WTC11 (cell line): Measurements from ENCODE around the gene ST3GAL6. TPM values are rescaled to one million over a fixed set of nuclear protein-coding genes. Genes with fewer than 3 reads are reported as not detected.

Source experiments
- ATAC-seq: fragments of 200-7000 bp; cut with Tn5 transposase; 2 replicates; pipeline ENCODE4 v1.10.0; 2021; ENCODE audit warnings: mild to moderate bottlenecking, moderate library complexity
- CTCF ChIA-PET: fragments of 300-600 bp; sonication (Branson Sonifier 250); formaldehyde crosslinking; loops from one replicate; lab custom pipeline; 2021; ENCODE audit warnings: antibody characterized with exemption; lab: Charles Lee
- POLR2A ChIA-PET: fragments of 350-600 bp; sonication (Branson Sonifier 250); formaldehyde crosslinking; loops from one replicate; lab custom pipeline; 2021; ENCODE audit warnings: antibody characterized with exemption; lab: Charles Lee
- DNase-seq: peaks from one replicate; pipeline ENCODE4 v3.0.0; 2021; ENCODE audit warnings: low spot score
- H3K27ac Mint-ChIP-seq: 2 replicates; pipeline ENCODE4 v1.8.0; 2021; ENCODE audit warnings: mixed read lengths
- H3K27me3 Mint-ChIP-seq: 2 replicates; pipeline ENCODE4 v1.8.0; 2021; ENCODE audit warnings: low read depth, mild to moderate bottlenecking, moderate library complexity, mixed read lengths
- H3K36me3 Mint-ChIP-seq: 2 replicates; pipeline ENCODE4 v1.8.0; 2021; ENCODE audit warnings: mixed read lengths
- H3K4me1 Mint-ChIP-seq: 2 replicates; pipeline ENCODE4 v1.8.0; 2022; ENCODE audit warnings: mixed read lengths
- H3K4me3 Mint-ChIP-seq: 2 replicates; pipeline ENCODE4 v1.8.0; 2021; ENCODE audit warnings: mild to moderate bottlenecking, moderate library complexity, mixed read lengths
- H3K9me3 Mint-ChIP-seq: 2 replicates; pipeline ENCODE4 v1.8.0; 2021; ENCODE audit warnings: mixed read lengths
- CREB1 ChIP-seq: sonication (generic); formaldehyde crosslinking; IDR thresholded peaks from 2 replicates; pipeline ENCODE4 v1.8.0; 2023; ENCODE audit warnings: mild to moderate bottlenecking, missing genetic modification reagents
- CTCF ChIP-seq: fragments of 200-600 bp; IDR thresholded peaks from 2 replicates; pipeline ENCODE4 v1.8.0; 2022; ENCODE audit warnings: antibody characterized with exemption
- E2F1 ChIP-seq: sonication (generic); formaldehyde crosslinking; IDR thresholded peaks from 2 replicates; pipeline ENCODE4 v1.8.0; 2022; ENCODE audit warnings: mild to moderate bottlenecking, missing genetic modification reagents
- ESRRA ChIP-seq: sonication (generic); formaldehyde crosslinking; IDR thresholded peaks from 2 replicates; pipeline ENCODE4 v1.8.1; 2022; ENCODE audit warnings: mild to moderate bottlenecking, missing genetic modification reagents, borderline replicate concordance
- GABPB1 ChIP-seq: sonication (generic); formaldehyde crosslinking; IDR thresholded peaks from 2 replicates; pipeline ENCODE4 v1.8.1; 2023; ENCODE audit warnings: mild to moderate bottlenecking, missing genetic modification reagents
- HMGXB4 ChIP-seq: sonication (generic); formaldehyde crosslinking; IDR thresholded peaks from 2 replicates; pipeline ENCODE4 v1.8.1; 2023; ENCODE audit warnings: mild to moderate bottlenecking, moderate library complexity, missing genetic modification reagents
- IRF2 ChIP-seq: sonication (generic); formaldehyde crosslinking; IDR thresholded peaks from 2 replicates; pipeline ENCODE4 v1.8.0; 2022; ENCODE audit warnings: low read depth, missing genetic modification reagents, borderline replicate concordance
- KAT7 ChIP-seq: sonication (generic); formaldehyde crosslinking; IDR thresholded peaks from 2 replicates; pipeline ENCODE4 v1.8.1; 2023; ENCODE audit warnings: missing genetic modification reagents, mild to moderate bottlenecking, borderline replicate concordance
- NFYB ChIP-seq: sonication (generic); formaldehyde crosslinking; conservative IDR thresholded peaks from 2 replicates; pipeline ENCODE4 v1.8.0; 2022; ENCODE audit warnings: low read depth, missing genetic modification reagents
- NR2C2 ChIP-seq: sonication (generic); formaldehyde crosslinking; IDR thresholded peaks from 2 replicates; pipeline ENCODE4 v1.8.0; 2022; ENCODE audit warnings: mild to moderate bottlenecking, missing genetic modification reagents
- RELA ChIP-seq: sonication (generic); formaldehyde crosslinking; IDR thresholded peaks from 2 replicates; pipeline ENCODE4 v1.8.1; 2022; ENCODE audit warnings: missing genetic modification reagents, mild to moderate bottlenecking, borderline replicate concordance
- TEAD4 ChIP-seq: sonication (generic); formaldehyde crosslinking; IDR thresholded peaks from 2 replicates; pipeline ENCODE4 v1.8.0; 2022; ENCODE audit warnings: mild to moderate bottlenecking, missing genetic modification reagents
- ZBTB43 ChIP-seq: sonication (generic); formaldehyde crosslinking; IDR thresholded peaks from 2 replicates; pipeline ENCODE4 v1.8.1; 2023; ENCODE audit warnings: mild to moderate bottlenecking, missing genetic modification reagents
- ZNF416 ChIP-seq: fragments of 250-450 bp; sonication (Bioruptor Pico); IDR thresholded peaks from 2 replicates; pipeline ENCODE4 v1.9.0; 2021; ENCODE audit warnings: mild to moderate bottlenecking, inconsistent platforms
- total RNA-seq: library from RNA; stranded (reverse); gene quantifications from 3 replicates; pipeline ENCODE4 v1.2.3, GENCODE V29; 2021
- TF ChIP-seq, protein P1 (sequence below): sonication (generic); formaldehyde crosslinking; IDR thresholded peaks from 2 replicates; pipeline ENCODE4 v1.8.1; 2023; ENCODE audit warnings: mild to moderate bottlenecking, missing genetic modification reagents, borderline replicate concordance
- TF ChIP-seq, protein P2 (sequence below): sonication (generic); formaldehyde crosslinking; IDR thresholded peaks from 2 replicates; pipeline ENCODE4 v1.8.1; 2023; ENCODE audit warnings: mild to moderate bottlenecking, missing genetic modification reagents, moderate library complexity
- TF ChIP-seq, protein P3 (sequence below): sonication (generic); formaldehyde crosslinking; IDR thresholded peaks from 2 replicates; pipeline ENCODE4 v1.8.1; 2022; ENCODE audit warnings: low read depth, mild to moderate bottlenecking, moderate library complexity, missing genetic modification reagents, borderline replicate concordance
- TF ChIP-seq, protein P4 (sequence below): sonication (generic); formaldehyde crosslinking; IDR thresholded peaks from 2 replicates; pipeline ENCODE4 v1.8.0; 2022; ENCODE audit warnings: mild to moderate bottlenecking, missing genetic modification reagents

The ST3GAL6 gene
- total RNA-seq, 1 experiment from 2014 or later: 8.1 TPM

GRCh38 chr3:98807561-98807960 is 44.4 kb downstream of the ST3GAL6 start:
- Mint-ChIP-seq H3K27ac (no peak overlapping the region), H3K27me3 (no peaks in the 10 kb centered on the region), H3K4me3 (no peak overlapping the region), H3K4me1 (no peaks in the 10 kb centered on the region), H3K36me3 (peaks cover 62% of the 10 kb centered on the region), H3K9me3 (peaks cover 9% of the 10 kb centered on the region; the same call in 1 of the 2 replicates)
- ATAC-seq (no peak), DNase-seq (no peak)
- POLR2A ChIA-PET: no interaction called here
- TF ChIP-seq HMGXB4 (CRISPR knock-in tag): no peak
- TF ChIP-seq ZNF416 (CRISPR knock-in tag): no peak
- no peak for TF ChIP-seq NFYB
- TF ChIP-seq, protein P1, sequence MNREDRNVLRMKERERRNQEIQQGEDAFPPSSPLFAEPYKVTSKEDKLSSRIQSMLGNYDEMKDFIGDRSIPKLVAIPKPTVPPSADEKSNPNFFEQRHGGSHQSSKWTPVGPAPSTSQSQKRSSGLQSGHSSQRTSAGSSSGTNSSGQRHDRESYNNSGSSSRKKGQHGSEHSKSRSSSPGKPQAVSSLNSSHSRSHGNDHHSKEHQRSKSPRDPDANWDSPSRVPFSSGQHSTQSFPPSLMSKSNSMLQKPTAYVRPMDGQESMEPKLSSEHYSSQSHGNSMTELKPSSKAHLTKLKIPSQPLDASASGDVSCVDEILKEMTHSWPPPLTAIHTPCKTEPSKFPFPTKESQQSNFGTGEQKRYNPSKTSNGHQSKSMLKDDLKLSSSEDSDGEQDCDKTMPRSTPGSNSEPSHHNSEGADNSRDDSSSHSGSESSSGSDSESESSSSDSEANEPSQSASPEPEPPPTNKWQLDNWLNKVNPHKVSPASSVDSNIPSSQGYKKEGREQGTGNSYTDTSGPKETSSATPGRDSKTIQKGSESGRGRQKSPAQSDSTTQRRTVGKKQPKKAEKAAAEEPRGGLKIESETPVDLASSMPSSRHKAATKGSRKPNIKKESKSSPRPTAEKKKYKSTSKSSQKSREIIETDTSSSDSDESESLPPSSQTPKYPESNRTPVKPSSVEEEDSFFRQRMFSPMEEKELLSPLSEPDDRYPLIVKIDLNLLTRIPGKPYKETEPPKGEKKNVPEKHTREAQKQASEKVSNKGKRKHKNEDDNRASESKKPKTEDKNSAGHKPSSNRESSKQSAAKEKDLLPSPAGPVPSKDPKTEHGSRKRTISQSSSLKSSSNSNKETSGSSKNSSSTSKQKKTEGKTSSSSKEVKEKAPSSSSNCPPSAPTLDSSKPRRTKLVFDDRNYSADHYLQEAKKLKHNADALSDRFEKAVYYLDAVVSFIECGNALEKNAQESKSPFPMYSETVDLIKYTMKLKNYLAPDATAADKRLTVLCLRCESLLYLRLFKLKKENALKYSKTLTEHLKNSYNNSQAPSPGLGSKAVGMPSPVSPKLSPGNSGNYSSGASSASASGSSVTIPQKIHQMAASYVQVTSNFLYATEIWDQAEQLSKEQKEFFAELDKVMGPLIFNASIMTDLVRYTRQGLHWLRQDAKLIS: no peak
- no peak for TF ChIP-seq IRF2 (CRISPR knock-in tag)
- CTCF ChIA-PET: no interaction called here

- Mint-ChIP-seq H3K4me1 (no peaks in the 10 kb centered on the region), H3K9me3 (peaks cover 5% of the 10 kb centered on the region; the same call in 1 of the 2 replicates), H3K27me3 (no peaks in the 10 kb centered on the region), H3K4me3 (no peak overlapping the region), H3K36me3 (peaks cover 58% of the 10 kb centered on the region), H3K27ac (no peak overlapping the region)
- POLR2A ChIA-PET: no interaction called here
- TF ChIP-seq TEAD4 (CRISPR knock-in tag): no peak
- TF ChIP-seq, protein P2, sequence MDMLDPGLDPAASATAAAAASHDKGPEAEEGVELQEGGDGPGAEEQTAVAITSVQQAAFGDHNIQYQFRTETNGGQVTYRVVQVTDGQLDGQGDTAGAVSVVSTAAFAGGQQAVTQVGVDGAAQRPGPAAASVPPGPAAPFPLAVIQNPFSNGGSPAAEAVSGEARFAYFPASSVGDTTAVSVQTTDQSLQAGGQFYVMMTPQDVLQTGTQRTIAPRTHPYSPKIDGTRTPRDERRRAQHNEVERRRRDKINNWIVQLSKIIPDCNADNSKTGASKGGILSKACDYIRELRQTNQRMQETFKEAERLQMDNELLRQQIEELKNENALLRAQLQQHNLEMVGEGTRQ (CRISPR knock-in tag): no peak
- TF ChIP-seq ZBTB43 (CRISPR knock-in tag): no peak
- no peak for TF ChIP-seq ESRRA
- TF ChIP-seq GABPB1 (CRISPR knock-in tag): no peak
- TF ChIP-seq, protein P3, sequence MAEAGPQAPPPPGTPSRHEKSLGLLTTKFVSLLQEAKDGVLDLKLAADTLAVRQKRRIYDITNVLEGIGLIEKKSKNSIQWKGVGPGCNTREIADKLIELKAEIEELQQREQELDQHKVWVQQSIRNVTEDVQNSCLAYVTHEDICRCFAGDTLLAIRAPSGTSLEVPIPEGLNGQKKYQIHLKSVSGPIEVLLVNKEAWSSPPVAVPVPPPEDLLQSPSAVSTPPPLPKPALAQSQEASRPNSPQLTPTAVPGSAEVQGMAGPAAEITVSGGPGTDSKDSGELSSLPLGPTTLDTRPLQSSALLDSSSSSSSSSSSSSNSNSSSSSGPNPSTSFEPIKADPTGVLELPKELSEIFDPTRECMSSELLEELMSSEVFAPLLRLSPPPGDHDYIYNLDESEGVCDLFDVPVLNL (CRISPR knock-in tag): no peak
- no peak for TF ChIP-seq CREB1
- no peak for TF ChIP-seq NR2C2 (CRISPR knock-in tag)
- no peak for TF ChIP-seq CTCF
- no peak for TF ChIP-seq RELA
- no peak for TF ChIP-seq E2F1
- TF ChIP-seq IRF2 (CRISPR knock-in tag): no peak
- TF ChIP-seq KAT7 (CRISPR knock-in tag): no peak
- TF ChIP-seq, protein P4, sequence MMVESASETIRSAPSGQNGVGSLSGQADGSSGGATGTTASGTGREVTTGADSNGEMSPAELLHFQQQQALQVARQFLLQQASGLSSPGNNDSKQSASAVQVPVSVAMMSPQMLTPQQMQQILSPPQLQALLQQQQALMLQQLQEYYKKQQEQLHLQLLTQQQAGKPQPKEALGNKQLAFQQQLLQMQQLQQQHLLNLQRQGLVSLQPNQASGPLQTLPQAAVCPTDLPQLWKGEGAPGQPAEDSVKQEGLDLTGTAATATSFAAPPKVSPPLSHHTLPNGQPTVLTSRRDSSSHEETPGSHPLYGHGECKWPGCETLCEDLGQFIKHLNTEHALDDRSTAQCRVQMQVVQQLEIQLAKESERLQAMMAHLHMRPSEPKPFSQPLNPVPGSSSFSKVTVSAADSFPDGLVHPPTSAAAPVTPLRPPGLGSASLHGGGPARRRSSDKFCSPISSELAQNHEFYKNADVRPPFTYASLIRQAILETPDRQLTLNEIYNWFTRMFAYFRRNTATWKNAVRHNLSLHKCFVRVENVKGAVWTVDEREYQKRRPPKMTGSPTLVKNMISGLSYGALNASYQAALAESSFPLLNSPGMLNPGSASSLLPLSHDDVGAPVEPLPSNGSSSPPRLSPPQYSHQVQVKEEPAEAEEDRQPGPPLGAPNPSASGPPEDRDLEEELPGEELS (CRISPR knock-in tag): no peak
- no peak for ATAC-seq
- no peak for DNase-seq
- CTCF ChIA-PET: no interaction called here
Measured at GRCh38 chr3:98808071-98808470, 44.9 kb downstream of the ST3GAL6 start.
